ENCODE data around the gene GNGT1. TPM values are rescaled to one million over a fixed set of nuclear protein-coding genes. Genes with fewer than 3 reads are reported as not detected.
A peak's percentile ranks its signal among the peaks of the same experiment; 100 is the strongest.

GNGT1 gene
- total RNA-seq, 1 experiment from 2014 or later, result 0.20 TPM

GRCh38 chr7:93861325-93861949, 44.9 kb upstream of the GNGT1 start:
- WGBS (ENCODE audit: extremely low coverage, insufficient read length, low lambda C conversion rate), result no CpG with 5 or more reads among the region's 4 CpGs
- H4K8ac ChIP-seq (replicated peaks; ENCODE audit: insufficient read length, low read depth, low read length), result no peak overlapping the region
- no peak overlapping the region for H2BK12ac ChIP-seq (ENCODE audit: insufficient read length, low read depth, low read length)
- H3K14ac ChIP-seq (ENCODE audit: insufficient read depth, low read length), result no peak overlapping the region
- peak; percentile 59 for TF ChIP-seq CTCF (conservative IDR thresholded peaks at IDR 0.05)
- no peaks in the 10 kb centered on the region for H3K27me3 ChIP-seq (ENCODE audit: insufficient read depth, low read length)
- no peaks in the 10 kb centered on the region for H3K79me2 ChIP-seq (ENCODE audit: insufficient read depth, low read length)
- Mint-ChIP-seq H3K36me3 (ENCODE audit: insufficient read depth in 1 of 3, low read depth in 3 of 3) (no peaks in the 10 kb centered on the region; a peak in 1 of 7 replicates), H3K27ac (no peak overlapping the region), H3K4me3 (no peak overlapping the region), H3K9me3 (no peaks in the 10 kb centered on the region), H3K4me1 (no peaks in the 10 kb centered on the region), H3K27me3 (ENCODE audit: low read depth) (no peaks in the 10 kb centered on the region)
- H3K27ac ChIP-seq (ENCODE audit: insufficient read length, low read depth, low read length), result no peak overlapping the region
- H2BK20ac ChIP-seq (ENCODE audit: low read depth, low read length, poor library complexity, severe bottlenecking), result no peak overlapping the region
- no peak overlapping the region for H3K4ac ChIP-seq (ENCODE audit: low read depth, low read length)
- no peak overlapping the region for H3K9ac ChIP-seq (ENCODE audit: extremely low read depth, insufficient read length, low read length)
- no peak overlapping the region for H3K23ac ChIP-seq (ENCODE audit: insufficient read length, low read depth, low read length)
- no peak overlapping the region for H2AK5ac ChIP-seq (ENCODE audit: insufficient read length, low read length)
- H2BK15ac ChIP-seq (ENCODE audit: low read depth, low read length), result no peak overlapping the region
- H3K18ac ChIP-seq (ENCODE audit: insufficient read length, low read depth, low read length), result no peak overlapping the region
- no peaks in the 10 kb centered on the region for H3K4me1 ChIP-seq (ENCODE audit: insufficient read depth, low read length)
- no peak overlapping the region for H4K91ac ChIP-seq (ENCODE audit: insufficient read length, low read depth, low read length)
- H4K5ac ChIP-seq (ENCODE audit: insufficient read length, low read depth, low read length), result no peak overlapping the region
- no peaks in the 10 kb centered on the region for H3K9me3 ChIP-seq (ENCODE audit: control insufficient read depth, low read depth, low read length)
- no peak overlapping the region for H3T11ph ChIP-seq (ENCODE audit: low read length)
- DNase-seq, result no peak
- no peak overlapping the region for H3K4me2 ChIP-seq (ENCODE audit: insufficient read depth, insufficient read length, low read length)
- H4K20me1 ChIP-seq (ENCODE audit: control insufficient read depth, insufficient read depth, insufficient read length), result no peaks in the 10 kb centered on the region
- no peak overlapping the region for H3K56ac ChIP-seq (ENCODE audit: insufficient read length, low read depth, low read length)
- no peaks in the 10 kb centered on the region for H3K79me1 ChIP-seq (ENCODE audit: insufficient read depth, low read depth, low read length, poor library complexity, severe bottlenecking)
- H2AFZ ChIP-seq (ENCODE audit: low read length), result no peak overlapping the region
- H3K23me2 ChIP-seq (ENCODE audit: insufficient read length, low read depth, low read length, poor library complexity, severe bottlenecking), result no peaks in the 10 kb centered on the region
- no peak overlapping the region for H2BK120ac ChIP-seq (ENCODE audit: low read depth, low read length, poor library complexity, severe bottlenecking)
- no peak overlapping the region for H2BK5ac ChIP-seq (ENCODE audit: insufficient read length, low read length)

Measured in H9 (cell line).